Tibial artery (tissue), 4 donors: ENCODE measurements around the gene LENEP.

ENCODE experiments used
- DNase-seq, 2 donors: peaks; one replicate each; pipeline ENCODE4 v3.0.0-alpha.2; 2019
- H3K27ac ChIP-seq, 2 donors: fragments of 200-600 bp; sonication (generic) in 1 of 2; 1 replicate in 1 of 2; 2 replicates in 1 of 2; pipeline ENCODE4 v1.5.1; 2018 to 2019; ENCODE audit warnings: mild to moderate bottlenecking in 1 of 2
- H3K27me3 ChIP-seq, 2 donors: fragments of 200-600 bp; sonication (generic) in 1 of 2; one replicate each; pipeline versions ENCODE4 v1.5.1 to v1.6.0; 2016 to 2019
- H3K36me3 ChIP-seq, 3 donors: fragments of 200-600 bp; sonication (generic) in 2 of 3; one replicate each; pipeline ENCODE4 v1.5.1; 2016 to 2019; ENCODE audit warnings: mild to moderate bottlenecking in 2 of 3
- H3K4me1 ChIP-seq, 4 donors: fragments of 200-600 bp; sonication (generic) in 2 of 4; 1 replicate in 3 of 4; 2 replicates in 1 of 4; pipeline ENCODE4 v1.5.1; 2016 to 2019
- H3K4me3 ChIP-seq, 2 donors: fragments of 200-600 bp; sonication (generic) in 1 of 2; 1 replicate in 1 of 2; 2 replicates in 1 of 2; pipeline ENCODE4 v1.5.1; 2018 to 2019; ENCODE audit warnings: mild to moderate bottlenecking in 2 of 2
- H3K9me3 ChIP-seq, 3 donors: fragments of 200-600 bp; sonication (generic) in 1 of 3; one replicate each; pipeline ENCODE4 v1.5.1; 2016 to 2019
- CTCF ChIP-seq, 2 experiments: fragments of 200-600 bp in 1 of 2; fragments of 450-650 bp in 1 of 2; IDR thresholded peaks; one replicate each; pipeline ENCODE4 v1.5.1; 2017 to 2019; ENCODE audit warnings: antibody characterized with exemption in 2 of 2, mild to moderate bottlenecking in 1 of 2, moderate library complexity in 1 of 2
- intact Hi-C: fragments of 100-400 bp; cut with DNase I; formaldehyde crosslinking; loops from one replicate; pipeline ENCODE4 v1.15.0; 2023; ENCODE audit warnings: low total_unique reads

LENEP gene

GRCh38 chr1:155005076-155006011 is 12.0 kb downstream of the LENEP start:
- intact Hi-C loops = no loop called here
- Histone ChIP-seq H3K9me3 (no peaks in the 10 kb centered on the region), H3K27ac (peak overlapping the region; percentile 95 to 96), H3K4me1 (peaks cover 0 to 65% (median 49%) of the 10 kb centered on the region in 4 donors), H3K4me3 (peak overlapping the region; percentile 87 to 96), H3K36me3 (no peaks in the 10 kb centered on the region), H3K27me3 (no peaks in the 10 kb centered on the region)
- peak; percentile 77 to 92 for DNase-seq
- no peak for TF ChIP-seq CTCF (IDR thresholded peaks at IDR 0.05)

GRCh38 chr1:155006601-155007101 is 13.3 kb downstream of the LENEP start:
- DNase-seq = no peak
- H3K36me3 ChIP-seq = peaks cover 0 to 9% (median 0%) of the 10 kb centered on the region in 3 donors
- H3K27ac ChIP-seq = peak overlapping the region; percentile 95 to 96

GRCh38 chr1:155007251-155007828 is 14.0 kb downstream of the LENEP start:
- Histone ChIP-seq H3K4me1 (peaks cover 0 to 84% (median 63%) of the 10 kb centered on the region in 4 donors), H3K9me3 (no peaks in the 10 kb centered on the region), H3K27ac (peak overlapping the region; percentile 95 to 96), H3K36me3 (peaks cover 0 to 9% (median 0%) of the 10 kb centered on the region in 3 donors), H3K4me3 (peak overlapping the region in 1 of 2 donors; percentile 26), H3K27me3 (no peaks in the 10 kb centered on the region)
- intact Hi-C loops = no loop called here
- no peak for TF ChIP-seq CTCF (IDR thresholded peaks at IDR 0.05)
- DNase-seq = no peak

More at GRCh38 chr1:155006601-155007101, 13.3 kb downstream of the LENEP start:
- no peak overlapping the region for H3K4me3 ChIP-seq
- intact Hi-C loops = no loop called here
- TF ChIP-seq CTCF (IDR thresholded peaks at IDR 0.05) = no peak
- peaks cover 0 to 77% (median 56%) of the 10 kb centered on the region in 4 donors for H3K4me1 ChIP-seq
- H3K9me3 ChIP-seq = no peaks in the 10 kb centered on the region
- no peaks in the 10 kb centered on the region for H3K27me3 ChIP-seq

- H3K4me1 ChIP-seq = peaks cover 0 to 92% (median 67%) of the 10 kb centered on the region in 4 donors
- intact Hi-C loops = no loop called here
- peak overlapping the region; percentile 10 to 26 for H3K4me3 ChIP-seq
- H3K27me3 ChIP-seq = no peaks in the 10 kb centered on the region
- no peak for TF ChIP-seq CTCF (IDR thresholded peaks at IDR 0.05)
- peak overlapping the region; percentile 95 to 96 for H3K27ac ChIP-seq
- peaks cover 0 to 9% (median 0%) of the 10 kb centered on the region in 3 donors for H3K36me3 ChIP-seq
- no peaks in the 10 kb centered on the region for H3K9me3 ChIP-seq
- no peak for DNase-seq
These were observed 14.9 kb downstream of the LENEP start for GRCh38 chr1:155008015-155008941.

GRCh38 chr1:155009221-155009711 is 15.9 kb downstream of the LENEP start:
- intact Hi-C loops = no loop called here
- H3K9me3 ChIP-seq = no peaks in the 10 kb centered on the region
- H3K4me1 ChIP-seq = peaks cover 0 to 94% (median 63%) of the 10 kb centered on the region in 4 donors
- H3K36me3 ChIP-seq = peaks cover 0 to 19% (median under 1%) of the 10 kb centered on the region in 3 donors
- TF ChIP-seq CTCF (IDR thresholded peaks at IDR 0.05) = no peak
- DNase-seq = no peak
- H3K27ac ChIP-seq = peak overlapping the region in 1 of 2 donors; percentile 96
- no peak overlapping the region for H3K4me3 ChIP-seq
- no peaks in the 10 kb centered on the region for H3K27me3 ChIP-seq
